Neural progenitor cell (in vitro differentiated cells): ENCODE data around the gene ADGRD1. TPM values are rescaled to one million over a fixed set of nuclear protein-coding genes. Genes with fewer than 3 reads are reported as not detected.

Experiments used
- DNase-seq: peaks from one replicate; pipeline ENCODE4 v3.0.0-alpha.2; 2016; ENCODE audit warnings: low spot score
- H2AFZ ChIP-seq: fragments of 200-600 bp; sonication (generic); replicated peaks from 2 replicates; pipeline ENCODE4 v1.6.1; 2016; ENCODE audit warnings: antibody characterized with exemption
- H3F3A ChIP-seq: fragments of 200-600 bp; sonication (generic); 2 replicates; pipeline ENCODE4 v1.6.1; 2016; ENCODE audit warnings: antibody characterized with exemption, low read depth
- H3K27ac ChIP-seq: fragments of 200-600 bp; sonication (generic); 2 replicates; pipeline ENCODE4 v1.5.1; 2016; ENCODE audit warnings: mild to moderate bottlenecking
- H3K27me3 ChIP-seq: fragments of 200-600 bp; sonication (generic); 2 replicates; pipeline ENCODE4 v1.6.1; 2016; ENCODE audit warnings: mild to moderate bottlenecking, moderate library complexity
- H3K36me3 ChIP-seq: fragments of 200-600 bp; sonication (generic); 2 replicates; pipeline ENCODE4 v1.5.1; 2016
- H3K4me1 ChIP-seq: fragments of 200-600 bp; sonication (generic); 2 replicates; pipeline ENCODE4 v1.6.1; 2016; ENCODE audit warnings: mixed run types
- H3K4me2 ChIP-seq: fragments of 200-600 bp; sonication (generic); 2 replicates; pipeline ENCODE4 v1.6.1; 2016
- H3K4me3 ChIP-seq: fragments of 200-600 bp; sonication (generic); 2 replicates; pipeline ENCODE4 v1.5.1; 2016
- H3K79me2 ChIP-seq: fragments of 200-600 bp; sonication (generic); 2 replicates; pipeline ENCODE4 v1.6.1; 2016; ENCODE audit warnings: low read depth
- H3K9ac ChIP-seq: fragments of 200-600 bp; sonication (generic); 2 replicates; pipeline ENCODE4 v1.6.1; 2016
- H3K9me3 ChIP-seq: fragments of 200-600 bp; sonication (generic); 2 replicates; pipeline ENCODE4 v1.5.1; 2016; ENCODE audit warnings: low read depth
- H4K20me1 ChIP-seq: fragments of 200-600 bp; sonication (generic); 2 replicates; pipeline ENCODE4 v1.6.1; 2016; ENCODE audit warnings: low read depth
- H3K27ac Mint-ChIP-seq: 3 replicates; pipeline ENCODE4 v1.8.0; 2021; ENCODE audit warnings: mixed read lengths
- H3K27me3 Mint-ChIP-seq: 2 replicates; pipeline ENCODE4 v1.8.0; 2022; ENCODE audit warnings: low read depth, mild to moderate bottlenecking, inconsistent platforms, moderate library complexity, mixed read lengths; ENCODE audit not compliant: insufficient read depth
- H3K36me3 Mint-ChIP-seq: 3 replicates; pipeline ENCODE4 v1.8.0; 2021; ENCODE audit warnings: mixed read lengths
- H3K4me1 Mint-ChIP-seq: 3 replicates; pipeline ENCODE4 v1.8.0; 2021; ENCODE audit warnings: mixed read lengths
- H3K4me3 Mint-ChIP-seq: 3 replicates; pipeline ENCODE4 v1.8.0; 2021; ENCODE audit warnings: mild to moderate bottlenecking, moderate library complexity, mixed read lengths
- H3K9me3 Mint-ChIP-seq: 3 replicates; pipeline ENCODE4 v1.8.0; 2020; ENCODE audit warnings: mixed read lengths
- EZH2 ChIP-seq: fragments of 200-600 bp; sonication (generic); IDR thresholded peaks from 2 replicates; pipeline ENCODE4 v1.6.1; 2017; ENCODE audit warnings: antibody characterized with exemption, mild to moderate bottlenecking, moderate library complexity
- EZH2phosphoT487 ChIP-seq: fragments of 200-600 bp; sonication (generic); IDR thresholded peaks from 2 replicates; pipeline ENCODE4 v1.6.1; 2017; ENCODE audit warnings: antibody characterized with exemption
- total RNA-seq: library from RNA; depleted of rRNA; stranded (reverse); fragments of >200 nt; gene quantifications from 2 replicates; pipeline ENCODE4 v1.2.3, GENCODE V29; 2015; ENCODE audit warnings: low replicate concordance
- TF ChIP-seq, protein P1 (sequence below): fragments of 200-600 bp; sonication (generic); IDR thresholded peaks from 2 replicates; pipeline ENCODE4 v1.5.1; 2017; ENCODE audit warnings: antibody characterized with exemption, mild to moderate bottlenecking

ADGRD1 gene
- total RNA-seq, 1 donor from 2014 or later: not detected

DNA sequence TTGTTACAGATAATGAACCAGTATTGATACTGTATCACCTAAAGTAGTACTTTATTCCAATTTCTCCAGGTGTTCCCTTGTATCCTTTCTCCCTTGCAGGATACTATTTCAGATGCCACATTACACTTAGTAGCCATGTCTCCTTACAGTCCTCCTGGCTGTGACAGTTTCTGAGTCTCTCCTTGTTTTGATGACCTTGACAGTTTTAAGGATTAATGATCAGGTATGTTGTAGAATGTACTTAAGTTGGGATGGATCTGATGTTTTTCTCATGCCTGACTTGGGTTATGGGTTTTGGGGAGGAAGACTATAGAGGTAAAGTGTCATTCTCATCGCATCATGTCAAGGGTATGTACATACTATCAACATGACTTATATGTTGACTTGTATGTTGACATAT, 193.6 kb downstream of the ADGRD1 start:
- Histone ChIP-seq H3K4me3 (no peak overlapping the region), H3K4me2 (no peak overlapping the region), H3K9me3 (no peaks in the 10 kb centered on the region), H2AFZ (no peak overlapping the region), H4K20me1 (no peaks in the 10 kb centered on the region), H3K9ac (no peak overlapping the region), H3K27ac (no peak overlapping the region), H3K27me3 (no peaks in the 10 kb centered on the region), H3F3A (no peaks in the 10 kb centered on the region), H3K36me3 (no peaks in the 10 kb centered on the region), H3K4me1 (no peaks in the 10 kb centered on the region), H3K79me2 (no peaks in the 10 kb centered on the region)
- Mint-ChIP-seq H3K9me3 (peaks cover 6% of the 10 kb centered on the region), H3K27ac (no peak overlapping the region), H3K36me3 (no peaks in the 10 kb centered on the region), H3K27me3 (no peaks in the 10 kb centered on the region), H3K4me1 (peaks cover 7% of the 10 kb centered on the region), H3K4me3 (no peak overlapping the region)
- no peak for DNase-seq
- TF ChIP-seq, protein P1, sequence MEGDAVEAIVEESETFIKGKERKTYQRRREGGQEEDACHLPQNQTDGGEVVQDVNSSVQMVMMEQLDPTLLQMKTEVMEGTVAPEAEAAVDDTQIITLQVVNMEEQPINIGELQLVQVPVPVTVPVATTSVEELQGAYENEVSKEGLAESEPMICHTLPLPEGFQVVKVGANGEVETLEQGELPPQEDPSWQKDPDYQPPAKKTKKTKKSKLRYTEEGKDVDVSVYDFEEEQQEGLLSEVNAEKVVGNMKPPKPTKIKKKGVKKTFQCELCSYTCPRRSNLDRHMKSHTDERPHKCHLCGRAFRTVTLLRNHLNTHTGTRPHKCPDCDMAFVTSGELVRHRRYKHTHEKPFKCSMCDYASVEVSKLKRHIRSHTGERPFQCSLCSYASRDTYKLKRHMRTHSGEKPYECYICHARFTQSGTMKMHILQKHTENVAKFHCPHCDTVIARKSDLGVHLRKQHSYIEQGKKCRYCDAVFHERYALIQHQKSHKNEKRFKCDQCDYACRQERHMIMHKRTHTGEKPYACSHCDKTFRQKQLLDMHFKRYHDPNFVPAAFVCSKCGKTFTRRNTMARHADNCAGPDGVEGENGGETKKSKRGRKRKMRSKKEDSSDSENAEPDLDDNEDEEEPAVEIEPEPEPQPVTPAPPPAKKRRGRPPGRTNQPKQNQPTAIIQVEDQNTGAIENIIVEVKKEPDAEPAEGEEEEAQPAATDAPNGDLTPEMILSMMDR: no peak
- TF ChIP-seq EZH2 (no peak), EZH2phosphoT487 (no peak)

DNA sequence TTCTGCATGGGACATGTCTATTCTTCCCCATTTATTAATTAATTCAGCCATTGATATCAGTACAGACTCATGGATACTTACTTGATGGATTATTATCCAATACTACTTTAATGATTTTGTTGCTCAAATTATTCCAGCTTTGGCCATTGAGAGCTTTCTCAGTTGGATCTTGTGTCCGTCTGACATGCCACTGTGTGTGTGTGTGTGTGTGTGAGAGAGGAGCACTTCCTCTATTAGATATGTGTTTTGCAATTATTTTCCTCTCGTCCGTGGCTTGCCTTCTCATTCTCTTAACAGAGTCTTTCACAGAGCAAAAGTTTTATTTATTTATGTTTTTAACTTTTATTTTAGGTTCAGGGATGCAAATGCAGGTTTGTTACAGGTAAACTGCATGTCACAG, 194.2 kb downstream of the ADGRD1 start:
- Histone ChIP-seq H3K9me3 (no peaks in the 10 kb centered on the region), H3K9ac (no peak overlapping the region), H3K27me3 (no peaks in the 10 kb centered on the region), H3K27ac (no peak overlapping the region), H3K79me2 (no peaks in the 10 kb centered on the region), H3K4me1 (no peaks in the 10 kb centered on the region), H3F3A (no peaks in the 10 kb centered on the region), H4K20me1 (no peaks in the 10 kb centered on the region), H3K4me2 (no peak overlapping the region), H3K4me3 (no peak overlapping the region), H3K36me3 (no peaks in the 10 kb centered on the region), H2AFZ (no peak overlapping the region)
- H3K27ac Mint-ChIP-seq: no peak overlapping the region
- H3K27me3 Mint-ChIP-seq: no peaks in the 10 kb centered on the region
- peaks cover 5% of the 10 kb centered on the region for H3K4me1 Mint-ChIP-seq
- DNase-seq: no peak
- H3K4me3 Mint-ChIP-seq: no peak overlapping the region
- no peaks in the 10 kb centered on the region for H3K36me3 Mint-ChIP-seq
- TF ChIP-seq EZH2 (no peak), EZH2phosphoT487 (no peak)
- TF ChIP-seq, protein P1: no peak
- H3K9me3 Mint-ChIP-seq: peaks cover 6% of the 10 kb centered on the region

DNA sequence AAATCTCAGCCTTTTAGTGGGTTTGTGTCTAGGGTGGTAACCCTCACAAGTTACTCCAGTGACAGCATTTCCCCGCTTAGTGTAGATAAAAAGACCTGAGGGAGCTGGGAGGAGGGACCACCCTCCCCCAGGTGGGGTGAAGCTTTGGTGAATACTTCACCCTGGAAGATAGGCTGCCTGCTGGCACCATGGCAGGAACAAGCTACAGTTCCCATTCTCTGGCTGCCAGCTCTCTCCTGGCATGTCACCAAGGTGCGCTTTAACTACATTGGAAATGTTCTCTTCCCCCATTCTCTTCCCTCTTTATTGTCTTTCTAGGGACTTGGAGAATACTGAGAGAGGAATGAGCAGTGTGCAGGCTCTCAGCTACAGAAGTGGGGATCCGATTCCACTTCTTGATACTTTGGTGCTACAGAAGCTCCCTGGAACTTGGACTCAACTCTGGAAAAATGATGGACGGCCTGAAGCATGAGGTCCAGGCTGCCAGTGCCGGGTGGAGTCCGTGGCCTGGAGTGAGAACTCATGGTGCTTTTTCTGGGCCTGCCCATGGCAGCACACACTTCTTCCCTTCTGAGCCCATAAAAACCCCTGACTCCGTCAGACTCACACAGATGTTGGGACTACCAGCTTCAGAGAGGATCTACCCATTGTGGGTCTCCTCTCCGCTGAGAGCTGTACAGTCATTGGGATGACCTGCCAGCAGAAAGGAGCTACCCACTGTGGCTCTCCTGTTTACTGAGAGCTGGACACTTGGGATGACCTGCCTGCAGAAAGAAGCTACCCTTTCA, 198.0 kb downstream of the ADGRD1 start:
- DNase-seq: no peak
- H3K36me3 Mint-ChIP-seq: no peaks in the 10 kb centered on the region
- no peaks in the 10 kb centered on the region for H3K27me3 ChIP-seq
- H3K4me1 ChIP-seq: no peaks in the 10 kb centered on the region
- H3K27ac Mint-ChIP-seq: no peak overlapping the region
- no peaks in the 10 kb centered on the region for H3K4me1 Mint-ChIP-seq
- no peaks in the 10 kb centered on the region for H3K9me3 ChIP-seq
- TF ChIP-seq EZH2phosphoT487: no peak
- TF ChIP-seq EZH2: no peak
- TF ChIP-seq, protein P1: no peak
- no peak overlapping the region for H3K4me3 ChIP-seq
- no peaks in the 10 kb centered on the region for H3K79me2 ChIP-seq
- H3F3A ChIP-seq: no peaks in the 10 kb centered on the region
- no peak overlapping the region for H3K9ac ChIP-seq
- no peak overlapping the region for H2AFZ ChIP-seq
- H3K27ac ChIP-seq: no peak overlapping the region
- H3K4me2 ChIP-seq: no peak overlapping the region
- peaks cover 4% of the 10 kb centered on the region for H3K27me3 Mint-ChIP-seq
- H3K36me3 ChIP-seq: no peaks in the 10 kb centered on the region
- H3K9me3 Mint-ChIP-seq: peaks cover 6% of the 10 kb centered on the region
- H4K20me1 ChIP-seq: no peaks in the 10 kb centered on the region
- H3K4me3 Mint-ChIP-seq: no peak overlapping the region
